ENCODE measurements around the gene GLRX5.

GLRX5 gene

GRCh38 chr14:95536671-95537070 lies 1.8 kb downstream of the GLRX5 start:
- DNase-seq: no peak

GRCh38 chr14:95537298-95538089 lies 2.6 kb downstream of the GLRX5 start:
- DNase-seq: no peak

GRCh38 chr14:95538801-95539509 lies 4.1 kb downstream of the GLRX5 start:
- no peak for DNase-seq

GRCh38 chr14:95540236-95540855 lies 5.5 kb downstream of the GLRX5 start:
- no peak for DNase-seq

GRCh38 chr14:95541346-95541745 lies 6.5 kb downstream of the GLRX5 start:
- DNase-seq: no peak

GRCh38 chr14:95541932-95542930 lies 7.4 kb downstream of the GLRX5 start:
- DNase-seq: no peak

- DNase-seq: no peak
Measured at GRCh38 chr14:95543021-95543420, 8.2 kb downstream of the GLRX5 start.

GRCh38 chr14:95544588-95544987 lies 9.7 kb downstream of the GLRX5 start:
- no peak for DNase-seq

GRCh38 chr14:95545515-95546168 lies 10.8 kb downstream of the GLRX5 start:
- DNase-seq: no peak

- DNase-seq: no peak
Measured at GRCh38 chr14:95547272-95547625, 12.4 kb downstream of the GLRX5 start.

- DNase-seq: no peak
Measured at GRCh38 chr14:95547626-95548327, 12.9 kb downstream of the GLRX5 start.

GRCh38 chr14:95548328-95548929 lies 13.6 kb downstream of the GLRX5 start:
- no peak for DNase-seq

GRCh38 chr14:95549656-95550585 lies 15.1 kb downstream of the GLRX5 start:
- no peak for DNase-seq

GRCh38 chr14:95551435-95551834 lies 16.6 kb downstream of the GLRX5 start:
- no peak for DNase-seq

- DNase-seq: no peak
Measured at GRCh38 chr14:95553141-95553540, 18.3 kb downstream of the GLRX5 start.

GRCh38 chr14:95555053-95555452 lies 20.2 kb downstream of the GLRX5 start:
- DNase-seq: no peak

- no peak for DNase-seq
Measured at GRCh38 chr14:95557291-95557690, 22.4 kb downstream of the GLRX5 start.

- no peak for DNase-seq
Measured at GRCh38 chr14:95557832-95558231, 23.0 kb downstream of the GLRX5 start.

GRCh38 chr14:95559203-95559602 lies 24.4 kb downstream of the GLRX5 start:
- no peak for DNase-seq

- peak; percentile 51 for DNase-seq
Measured at GRCh38 chr14:95561001-95561412, 26.2 kb downstream of the GLRX5 start.
